ENCODE results near the gene CCN5.
A peak's percentile ranks its signal among the peaks of the same experiment; 100 is the strongest.
"Not testable (repeated sequence)": the region's sequence is repeated elsewhere in the genome, so short reads cannot be mapped to it uniquely, and the experiment has no call there.

CCN5 gene, protein sequence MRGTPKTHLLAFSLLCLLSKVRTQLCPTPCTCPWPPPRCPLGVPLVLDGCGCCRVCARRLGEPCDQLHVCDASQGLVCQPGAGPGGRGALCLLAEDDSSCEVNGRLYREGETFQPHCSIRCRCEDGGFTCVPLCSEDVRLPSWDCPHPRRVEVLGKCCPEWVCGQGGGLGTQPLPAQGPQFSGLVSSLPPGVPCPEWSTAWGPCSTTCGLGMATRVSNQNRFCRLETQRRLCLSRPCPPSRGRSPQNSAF

GRCh38 chr20:44714701-44715498, at the start of gene CCN5:
Gene CCN5, plus strand, starts transcription at chr20:44715369. Its CDS starts 22 bp downstream, at chr20:44715391.
- DNase-seq = no peak

DNA sequence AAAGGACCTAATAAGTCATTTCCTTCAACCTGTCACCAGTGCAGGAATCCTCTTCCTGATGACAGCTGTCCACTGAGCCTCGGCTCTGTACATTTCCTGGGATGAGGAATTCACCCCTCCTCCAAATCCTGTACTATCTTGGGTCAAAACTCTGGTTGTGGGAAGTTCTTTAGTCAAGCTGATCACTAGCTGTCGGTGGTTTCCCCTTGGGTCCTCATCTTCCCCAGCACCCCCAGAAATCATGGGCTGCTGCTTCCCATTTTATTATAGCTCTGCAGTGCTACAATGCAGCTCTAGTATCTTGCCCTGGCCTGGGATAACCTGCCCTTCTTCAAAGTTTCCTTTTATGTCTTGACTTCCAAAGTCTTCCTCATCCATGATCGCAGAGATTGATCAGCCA, 49.1 kb upstream of the CCN5 start:
- no peak for DNase-seq

- DNase-seq = not testable (repeated sequence)
These were observed 44.3 kb upstream of the CCN5 start for GRCh38 chr20:44670851-44671250.

DNA sequence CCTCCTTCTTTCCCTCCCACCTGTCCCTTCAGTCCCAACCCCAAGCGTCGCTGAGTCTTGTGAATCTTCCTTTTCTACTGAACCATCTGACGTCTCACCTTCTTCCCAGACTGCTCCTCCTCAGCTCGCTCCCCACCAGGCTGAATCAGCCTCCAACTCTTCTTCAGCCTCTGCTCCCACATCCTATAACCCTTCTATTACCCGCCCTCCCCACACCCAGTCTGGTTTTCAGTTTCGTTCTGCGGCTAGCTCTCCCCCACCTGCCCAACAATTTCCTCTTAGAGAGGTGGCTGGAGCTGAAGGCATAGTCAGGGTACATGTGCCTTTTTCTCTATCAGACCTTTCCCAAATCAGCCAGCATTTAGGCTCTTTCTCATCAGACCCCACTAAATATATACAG, 43.6 kb upstream of the CCN5 start:
- peak; percentile 58 for DNase-seq

DNA sequence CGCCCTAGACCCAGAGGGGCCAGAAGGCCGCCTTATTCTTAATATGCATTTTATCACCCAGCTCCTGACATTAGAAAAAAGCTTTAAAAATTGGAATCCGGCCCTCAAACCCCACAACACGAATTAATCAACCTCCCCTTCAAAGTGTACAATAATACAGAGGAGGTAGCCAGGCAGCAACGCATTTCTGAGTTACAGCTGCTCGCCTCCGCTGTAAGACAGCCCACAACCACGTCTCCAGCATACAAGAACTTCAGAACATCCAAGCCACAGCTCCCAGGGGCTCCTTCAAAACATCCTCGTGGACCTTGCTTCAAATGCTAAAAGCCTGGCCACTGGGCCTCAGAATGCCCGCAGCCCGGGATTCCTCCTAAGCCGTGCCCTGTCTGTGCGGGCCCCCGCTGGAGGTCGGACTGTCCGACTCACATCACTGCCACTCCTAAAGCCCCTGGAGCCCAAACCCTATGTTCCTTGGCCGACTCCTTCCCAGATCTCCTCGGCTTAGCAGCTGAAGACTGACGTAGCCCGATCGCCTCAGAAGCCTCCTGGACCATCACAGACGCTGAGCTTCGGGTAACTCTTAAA, 42.8 kb upstream of the CCN5 start:
- DNase-seq = not testable (repeated sequence)

DNA sequence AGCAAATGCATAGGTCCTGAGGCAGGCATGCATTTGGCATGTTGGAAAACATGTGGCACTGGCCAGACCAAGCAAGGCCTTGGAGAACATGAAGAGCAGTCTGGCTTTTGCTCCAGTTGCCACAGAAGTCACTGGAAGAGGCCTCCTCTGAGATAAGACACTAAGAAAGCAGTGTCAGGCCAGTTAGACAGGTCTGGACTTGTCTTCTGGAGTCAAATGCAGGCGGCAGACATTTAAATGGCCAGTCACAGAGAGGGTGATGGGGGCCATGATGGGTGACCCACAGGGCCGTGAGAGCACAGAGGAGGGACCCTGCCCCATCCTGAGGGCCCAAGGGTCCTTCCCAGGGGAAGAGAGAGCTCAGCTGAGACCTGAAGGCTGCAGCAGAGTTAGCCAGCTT, 36.9 kb upstream of the CCN5 start:
- DNase-seq = no peak

DNA sequence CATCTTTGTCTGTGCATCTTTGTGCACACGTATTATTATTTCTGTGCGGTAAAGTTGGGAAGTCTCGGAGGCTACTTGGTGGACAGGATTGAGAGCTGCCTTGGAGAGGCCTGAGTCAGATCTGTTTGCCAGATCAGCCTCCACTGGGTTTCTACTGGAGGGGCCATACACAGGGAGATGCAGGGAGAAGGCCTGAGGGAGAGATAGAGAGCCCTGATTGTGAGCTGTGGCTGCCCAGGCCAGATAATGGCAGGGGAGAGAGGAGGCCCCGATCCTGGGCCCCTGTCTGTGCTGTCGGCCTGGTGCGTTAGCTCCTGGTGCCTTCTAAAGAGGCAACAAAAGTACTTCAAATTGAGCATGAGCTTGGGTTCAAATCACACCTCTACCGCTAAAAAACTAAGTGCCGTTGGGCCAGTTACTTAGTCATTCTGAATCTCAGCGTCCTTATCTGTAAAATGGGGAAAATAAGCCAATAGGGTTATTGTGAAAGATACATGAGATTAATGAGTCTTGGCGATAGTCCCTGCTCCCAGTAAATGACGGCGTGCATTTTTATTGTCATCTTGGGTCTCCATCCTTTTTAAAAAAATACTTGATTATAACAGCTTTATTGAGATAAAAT, 36.1 kb upstream of the CCN5 start:
- no peak for DNase-seq

- no peak for DNase-seq
These were observed 33.2 kb upstream of the CCN5 start for GRCh38 chr20:44681796-44682566.

DNA sequence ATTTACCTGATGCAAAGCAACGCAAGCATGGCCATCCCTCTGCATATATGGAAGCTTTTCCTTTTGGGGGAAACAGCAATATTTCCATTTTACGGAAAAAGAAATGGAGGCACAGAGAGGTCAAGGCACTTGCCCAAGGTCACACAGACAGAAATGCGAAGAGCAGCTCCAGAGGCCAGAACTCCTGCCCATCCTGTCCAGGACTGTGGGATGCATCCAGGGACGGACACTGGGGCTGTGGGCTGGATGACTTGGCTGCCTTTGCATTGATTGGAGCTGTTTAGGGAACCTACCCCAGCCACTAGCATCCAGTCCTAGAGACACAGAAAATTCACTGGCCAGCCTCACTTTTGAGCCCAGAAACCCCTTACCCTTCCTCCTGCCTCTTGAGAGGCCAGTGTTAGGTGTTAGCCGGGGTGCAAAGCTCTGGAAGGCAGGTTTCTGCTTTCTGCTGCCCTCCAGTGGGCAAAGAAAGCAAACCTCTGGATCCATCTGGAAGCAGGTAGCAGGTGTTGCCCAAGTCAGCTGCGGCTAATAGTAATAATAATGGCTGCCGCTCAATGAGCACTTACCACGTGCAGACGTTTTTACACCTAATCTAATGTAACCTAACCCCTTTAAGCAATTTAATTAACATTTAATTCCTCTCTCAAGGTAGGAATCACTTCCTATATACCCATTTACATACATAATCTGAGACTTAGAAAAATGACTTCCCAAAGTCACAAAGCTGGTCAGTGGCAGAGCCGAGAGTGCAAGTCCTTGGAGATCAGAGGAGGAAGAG, 31.7 kb upstream of the CCN5 start:
- peak; percentile 57 for DNase-seq

DNA sequence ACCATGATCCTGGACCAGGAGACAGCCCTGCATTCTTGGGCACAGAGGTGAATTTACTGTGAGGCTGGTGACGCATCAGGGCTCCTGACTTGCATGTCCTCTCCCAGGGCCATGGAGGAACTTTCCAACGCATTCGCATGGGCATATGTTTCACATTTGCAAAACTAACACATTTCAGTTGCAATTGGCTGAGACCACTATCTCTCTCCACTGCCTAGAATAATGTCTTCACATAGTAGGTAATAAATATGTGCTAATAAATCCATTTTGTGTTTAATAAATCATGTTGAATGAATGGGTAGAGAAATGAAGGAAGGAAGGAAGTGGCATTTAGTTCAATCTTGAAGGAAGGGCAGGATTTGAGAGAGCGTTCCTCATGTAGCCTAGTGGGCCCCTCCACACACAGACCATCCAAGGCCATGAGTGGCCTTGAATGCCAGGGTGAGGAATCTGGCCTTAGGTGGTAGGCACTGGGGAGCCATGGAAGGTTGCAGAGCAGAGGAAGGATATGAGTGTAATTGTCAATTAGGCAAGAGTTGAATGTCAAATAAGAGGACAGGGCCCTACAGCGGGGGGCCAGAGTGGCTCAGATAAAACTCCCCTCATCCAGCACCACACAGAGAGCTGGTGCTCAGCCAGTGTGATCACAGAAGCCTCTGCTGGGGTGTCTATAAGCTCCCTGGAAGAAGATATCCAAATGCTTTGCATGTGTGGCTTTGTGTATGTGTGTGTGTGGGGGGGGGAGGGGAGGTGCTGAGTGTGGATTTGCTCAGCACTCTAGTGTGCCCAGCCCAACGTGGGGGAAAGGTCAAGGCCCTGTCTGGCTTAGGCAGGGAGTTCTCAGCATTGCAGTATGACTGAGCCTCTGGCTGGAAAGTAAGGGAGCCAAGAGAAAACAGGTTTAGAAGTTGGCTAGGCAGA, 30.9 kb upstream of the CCN5 start:
- DNase-seq = no peak

GRCh38 chr20:44686934-44687333, 28.2 kb upstream of the CCN5 start:
- DNase-seq = no peak

GRCh38 chr20:44688053-44688625, 27.0 kb upstream of the CCN5 start:
- no peak for DNase-seq

- no peak for DNase-seq
These were observed 25.4 kb upstream of the CCN5 start for GRCh38 chr20:44689809-44690208.

GRCh38 chr20:44690781-44691423, 24.3 kb upstream of the CCN5 start:
- no peak for DNase-seq

GRCh38 chr20:44691424-44692423, 23.4 kb upstream of the CCN5 start:
- DNase-seq = no peak

DNA sequence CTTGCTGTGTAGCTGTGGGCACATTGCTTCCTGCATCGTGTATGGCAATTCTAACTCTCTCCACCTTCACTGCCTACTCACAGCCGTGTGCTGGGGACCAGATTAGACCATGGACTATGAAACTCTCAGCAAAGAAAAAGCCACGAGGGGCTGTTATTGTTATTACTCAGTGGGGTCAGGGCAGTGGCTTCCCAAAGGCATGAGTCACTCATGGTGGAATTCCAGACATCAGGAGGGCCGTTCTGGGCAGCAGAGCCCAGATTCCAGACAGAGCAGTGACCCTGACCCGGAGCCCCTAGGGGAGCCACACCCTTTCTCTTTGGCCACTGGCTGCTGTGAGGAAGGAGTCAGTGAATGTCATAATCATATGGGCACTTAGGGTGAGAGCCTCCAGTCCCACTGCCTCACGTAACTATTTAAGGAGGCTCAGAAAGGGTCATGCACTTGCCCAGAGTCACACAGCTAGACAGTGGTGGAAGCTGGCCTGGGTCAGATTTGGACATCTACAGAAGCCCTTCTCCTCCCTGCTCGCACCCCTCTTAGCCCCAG, 22.2 kb upstream of the CCN5 start:
- DNase-seq = no peak

GRCh38 chr20:44693627-44694026, 21.5 kb upstream of the CCN5 start:
- no peak for DNase-seq

- DNase-seq = no peak
These were observed 21.0 kb upstream of the CCN5 start for GRCh38 chr20:44694159-44694558.

Measured in activated gamma-delta T cell treated with Interleukin-2 at 50 U/mL for 16 hours (primary cell).